Mesothelial cell of epicardium (in vitro differentiated cells): ENCODE results near the gene SRRM2. TPM values are rescaled to one million over a fixed set of nuclear protein-coding genes. Genes with fewer than 3 reads are reported as not detected.

Experiments
- DNase-seq, 2 experiments: peaks; one replicate each; pipeline ENCODE4 v3.0.0; 2021; ENCODE audit warnings: low spot score in 2 of 2; ENCODE audit not compliant: unreplicated experiment in 2 of 2
- H3K27ac Mint-ChIP-seq: 2 replicates; pipeline ENCODE4 v1.8.0; 2021; ENCODE audit warnings: mixed read lengths
- H3K27me3 Mint-ChIP-seq: 2 replicates; pipeline ENCODE4 v1.8.0; 2021; ENCODE audit warnings: low read depth, mixed read lengths
- H3K36me3 Mint-ChIP-seq: 2 replicates; pipeline ENCODE4 v1.8.0; 2021; ENCODE audit warnings: mixed read lengths
- H3K4me1 Mint-ChIP-seq: 2 replicates; pipeline ENCODE4 v1.8.0; 2021; ENCODE audit warnings: mixed read lengths
- H3K4me3 Mint-ChIP-seq: 2 replicates; pipeline ENCODE4 v1.8.0; 2021; ENCODE audit warnings: mild to moderate bottlenecking, moderate library complexity, mixed read lengths
- H3K9me3 Mint-ChIP-seq: 2 replicates; pipeline ENCODE4 v1.8.0; 2021; ENCODE audit warnings: mixed read lengths
- total RNA-seq: library from RNA; stranded (reverse); gene quantifications from 3 replicates; pipeline ENCODE4 v1.2.1, GENCODE V29; 2021
- TF ChIP-seq, protein P1 (sequence below): fragments of 200-600 bp; sonication (generic); IDR thresholded peaks from one replicate; pipeline ENCODE4 v1.5.0; 2021; ENCODE audit warnings: antibody characterized with exemption; ENCODE audit not compliant: unreplicated experiment

The SRRM2 gene
- total RNA-seq, 1 donor from 2014 or later = 854 TPM

DNA sequence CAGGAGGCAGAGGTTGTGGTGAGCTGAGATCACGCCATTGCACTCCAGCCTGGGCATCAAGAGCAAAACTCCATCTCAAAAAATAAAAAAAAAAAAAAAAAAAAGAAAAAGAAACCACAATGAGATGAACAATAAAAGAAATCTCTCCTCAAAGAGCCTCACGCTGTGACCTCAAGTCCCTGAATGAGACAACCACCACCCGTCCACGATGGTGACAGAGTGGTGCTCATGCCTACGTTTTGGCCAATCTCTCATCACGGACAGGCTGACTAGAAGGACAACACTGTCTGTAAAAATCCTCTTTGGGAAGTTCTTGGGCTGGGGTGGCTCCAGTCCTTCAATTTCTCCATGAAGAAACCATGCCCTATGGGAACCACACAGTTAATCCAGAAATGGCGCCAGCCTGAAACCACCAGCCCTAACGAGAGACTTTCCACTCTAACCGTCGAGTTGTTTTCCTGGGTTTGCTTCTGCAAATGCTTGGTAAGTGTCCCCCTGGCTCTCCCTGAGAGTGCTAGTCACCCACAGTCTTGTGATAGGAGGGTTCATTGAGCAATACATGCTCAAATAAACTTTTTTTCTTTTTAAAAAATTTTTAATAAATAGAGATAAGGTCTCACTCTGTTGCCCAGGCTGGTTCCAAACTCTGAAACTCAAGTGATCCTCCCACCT, 17.5 kb upstream of the SRRM2 start:
- no peaks in the 10 kb centered on the region for H3K9me3 Mint-ChIP-seq
- TF ChIP-seq, protein P1, sequence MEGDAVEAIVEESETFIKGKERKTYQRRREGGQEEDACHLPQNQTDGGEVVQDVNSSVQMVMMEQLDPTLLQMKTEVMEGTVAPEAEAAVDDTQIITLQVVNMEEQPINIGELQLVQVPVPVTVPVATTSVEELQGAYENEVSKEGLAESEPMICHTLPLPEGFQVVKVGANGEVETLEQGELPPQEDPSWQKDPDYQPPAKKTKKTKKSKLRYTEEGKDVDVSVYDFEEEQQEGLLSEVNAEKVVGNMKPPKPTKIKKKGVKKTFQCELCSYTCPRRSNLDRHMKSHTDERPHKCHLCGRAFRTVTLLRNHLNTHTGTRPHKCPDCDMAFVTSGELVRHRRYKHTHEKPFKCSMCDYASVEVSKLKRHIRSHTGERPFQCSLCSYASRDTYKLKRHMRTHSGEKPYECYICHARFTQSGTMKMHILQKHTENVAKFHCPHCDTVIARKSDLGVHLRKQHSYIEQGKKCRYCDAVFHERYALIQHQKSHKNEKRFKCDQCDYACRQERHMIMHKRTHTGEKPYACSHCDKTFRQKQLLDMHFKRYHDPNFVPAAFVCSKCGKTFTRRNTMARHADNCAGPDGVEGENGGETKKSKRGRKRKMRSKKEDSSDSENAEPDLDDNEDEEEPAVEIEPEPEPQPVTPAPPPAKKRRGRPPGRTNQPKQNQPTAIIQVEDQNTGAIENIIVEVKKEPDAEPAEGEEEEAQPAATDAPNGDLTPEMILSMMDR = no peak
- H3K36me3 Mint-ChIP-seq = no peaks in the 10 kb centered on the region
- no peak for DNase-seq
- peaks cover 3% of the 10 kb centered on the region for H3K27me3 Mint-ChIP-seq
- no peak overlapping the region for H3K27ac Mint-ChIP-seq
- H3K4me3 Mint-ChIP-seq = no peak overlapping the region
- peaks cover 10% of the 10 kb centered on the region for H3K4me1 Mint-ChIP-seq

DNA sequence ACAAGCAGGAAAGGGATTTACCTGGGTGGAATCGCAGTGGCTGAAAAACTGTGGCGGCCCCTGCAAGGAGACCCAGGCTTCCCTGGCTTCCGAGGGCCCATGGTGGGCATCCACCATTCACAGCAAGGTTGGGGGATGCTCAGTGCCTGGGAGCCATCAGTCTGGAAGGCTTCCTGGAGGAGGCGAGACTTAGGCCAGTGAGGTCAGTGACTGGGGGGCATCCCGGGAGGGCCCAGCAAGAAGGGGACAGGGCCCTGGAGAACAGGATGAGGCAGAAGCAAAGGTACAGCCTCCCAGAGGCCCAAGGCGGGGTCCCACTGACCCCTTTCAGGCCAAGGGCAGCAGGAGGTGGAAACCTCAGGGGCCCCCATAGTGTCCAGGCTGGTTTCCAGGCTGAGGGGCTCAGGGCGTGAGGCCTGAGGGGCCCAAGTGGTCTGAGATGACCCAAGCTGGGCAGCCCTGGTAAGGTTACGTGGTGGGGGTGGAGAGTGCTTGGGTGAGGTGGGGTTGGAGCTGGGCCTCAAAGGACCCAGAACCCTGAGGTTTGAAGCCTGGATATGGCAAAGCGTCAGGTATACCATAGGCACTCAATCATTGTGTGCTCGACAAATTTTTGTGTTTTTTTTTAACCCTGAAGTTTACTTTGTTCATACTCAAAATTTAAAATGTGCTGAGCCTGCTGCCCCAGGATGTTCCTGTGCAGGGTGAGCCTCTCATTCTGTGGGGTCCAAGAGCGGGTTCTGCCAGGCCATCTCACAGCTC, 15.8 kb upstream of the SRRM2 start:
- H3K9me3 Mint-ChIP-seq = no peaks in the 10 kb centered on the region
- TF ChIP-seq, protein P1 = no peak
- peaks cover 13% of the 10 kb centered on the region for H3K4me1 Mint-ChIP-seq
- peaks cover 3% of the 10 kb centered on the region for H3K27me3 Mint-ChIP-seq
- no peak overlapping the region for H3K27ac Mint-ChIP-seq
- H3K4me3 Mint-ChIP-seq = no peak overlapping the region
- H3K36me3 Mint-ChIP-seq = no peaks in the 10 kb centered on the region
- no peak for DNase-seq

GRCh38 chr16:2737238-2737605, 15.2 kb upstream of the SRRM2 start:
- H3K36me3 Mint-ChIP-seq = no peaks in the 10 kb centered on the region

GRCh38 chr16:2737895-2738418, 14.5 kb upstream of the SRRM2 start:
- no peaks in the 10 kb centered on the region for H3K9me3 Mint-ChIP-seq
- H3K4me1 Mint-ChIP-seq = peaks cover 13% of the 10 kb centered on the region
- H3K4me3 Mint-ChIP-seq = no peak overlapping the region
- DNase-seq = no peak
- H3K36me3 Mint-ChIP-seq = no peaks in the 10 kb centered on the region
- no peaks in the 10 kb centered on the region for H3K27me3 Mint-ChIP-seq
- TF ChIP-seq, protein P1 = no peak
- H3K27ac Mint-ChIP-seq = no peak overlapping the region

More at GRCh38 chr16:2737238-2737605, 15.2 kb upstream of the SRRM2 start:
- Mint-ChIP-seq H3K27ac (no peak overlapping the region), H3K4me1 (peaks cover 13% of the 10 kb centered on the region), H3K9me3 (no peaks in the 10 kb centered on the region), H3K27me3 (peaks cover 3% of the 10 kb centered on the region), H3K4me3 (no peak overlapping the region)
- DNase-seq = no peak
- TF ChIP-seq, protein P1 = no peak

GRCh38 chr16:2738615-2739014, 13.8 kb upstream of the SRRM2 start:
- Mint-ChIP-seq H3K36me3 (no peaks in the 10 kb centered on the region), H3K4me3 (no peak overlapping the region), H3K27ac (no peak overlapping the region), H3K9me3 (no peaks in the 10 kb centered on the region), H3K4me1 (peaks cover 13% of the 10 kb centered on the region), H3K27me3 (no peaks in the 10 kb centered on the region)
- TF ChIP-seq, protein P1 = no peak
- DNase-seq = no peak
